GM21390 (cell line): ENCODE results near the gene DERL3.

Experiments
- ATAC-seq: cut with Tn5 transposase; IDR thresholded peaks from one replicate; pipeline ENCODE4 v1.9.1; 2021; ENCODE audit not compliant: unreplicated experiment

The DERL3 gene

DNA sequence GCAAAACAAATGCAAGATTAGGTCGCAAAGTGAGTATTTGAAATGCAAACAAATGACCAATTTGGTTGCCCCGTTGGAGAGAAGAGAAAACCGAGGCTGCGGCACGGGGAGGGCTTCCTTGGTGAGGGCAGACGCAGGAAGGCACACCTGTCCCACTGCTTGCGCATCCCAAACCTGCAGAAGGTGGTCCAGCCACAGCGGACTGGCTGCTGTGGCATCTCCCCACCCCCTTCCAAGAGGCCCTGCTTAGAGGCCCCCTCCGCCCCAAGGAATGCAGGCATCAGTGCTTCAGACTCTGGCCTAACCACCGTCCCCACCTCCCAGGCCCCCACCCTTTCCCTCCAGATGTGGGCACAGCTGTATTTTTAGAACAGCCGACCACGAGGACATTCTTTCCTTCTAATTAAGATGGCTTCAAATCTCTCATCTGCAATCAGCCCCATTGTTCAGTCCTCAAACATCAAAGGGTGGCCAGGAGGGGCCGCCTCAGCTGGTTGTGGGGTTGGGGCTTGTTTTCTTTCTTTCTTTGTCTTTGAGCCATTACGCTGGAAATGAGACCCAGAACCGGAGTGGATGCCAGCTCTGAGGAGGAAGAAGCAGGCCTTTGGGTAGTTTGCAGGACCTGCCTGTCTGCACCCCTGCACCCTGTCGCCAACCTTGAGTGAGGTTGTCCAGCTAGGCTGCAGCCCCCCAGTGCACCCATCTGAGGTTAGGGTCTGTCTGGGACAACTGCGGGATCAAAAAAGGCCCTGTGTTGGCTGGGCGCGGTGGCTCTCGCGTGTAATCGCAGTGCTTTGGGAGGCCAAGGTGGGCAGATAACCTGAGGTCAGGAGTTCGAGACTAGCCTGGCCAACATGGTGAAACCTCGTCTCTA, 9.4 kb upstream of the DERL3 start:
- no peak for ATAC-seq

DNA sequence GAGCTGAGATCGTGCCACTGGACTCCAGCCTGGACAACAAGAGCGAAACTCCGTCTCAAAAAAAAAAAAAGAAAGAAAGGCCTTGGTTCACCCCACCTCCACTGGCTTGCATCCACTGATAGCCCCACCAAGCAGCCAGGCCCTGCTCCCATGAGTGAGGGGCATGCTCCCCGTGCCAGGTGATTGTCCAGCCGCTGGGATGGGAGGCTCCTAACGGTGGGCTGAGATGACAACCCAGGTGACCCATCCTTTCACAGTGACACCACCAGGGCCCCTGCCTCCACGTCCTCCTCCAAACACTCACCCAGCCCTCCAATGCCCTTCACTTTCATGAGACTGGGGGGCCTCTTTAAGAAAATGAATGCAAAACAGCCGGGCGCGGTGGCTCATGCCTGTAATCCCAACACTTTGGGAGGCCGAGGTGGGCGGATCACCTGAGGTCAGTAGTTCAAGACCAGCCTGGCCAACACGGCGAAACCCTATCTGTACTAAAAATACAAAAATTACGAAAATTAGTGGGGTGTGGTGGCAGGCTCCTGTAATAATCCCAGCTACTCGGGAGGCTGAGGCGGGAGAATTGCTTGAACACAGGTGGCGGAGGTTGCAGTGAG, 8.6 kb upstream of the DERL3 start:
- no peak for ATAC-seq

DNA sequence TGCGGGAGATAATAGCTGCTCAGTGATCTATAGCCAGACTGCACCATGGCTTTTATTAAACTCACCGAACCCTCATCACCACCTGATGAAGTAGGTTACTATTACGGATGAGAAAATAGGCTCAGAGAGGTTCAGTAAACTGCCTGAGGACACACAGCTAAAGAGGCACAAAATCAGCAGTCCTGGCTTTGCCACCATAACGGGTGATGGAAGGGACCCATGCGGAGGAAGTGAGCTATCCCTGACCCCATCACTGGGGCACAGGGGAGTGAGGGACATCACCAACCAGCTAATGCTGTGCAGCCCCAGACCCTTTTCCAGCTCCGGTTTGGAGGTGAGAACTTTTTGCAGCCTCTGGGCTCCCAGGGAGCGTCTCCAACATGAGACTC, 7.3 kb upstream of the DERL3 start:
- no peak for ATAC-seq

DNA sequence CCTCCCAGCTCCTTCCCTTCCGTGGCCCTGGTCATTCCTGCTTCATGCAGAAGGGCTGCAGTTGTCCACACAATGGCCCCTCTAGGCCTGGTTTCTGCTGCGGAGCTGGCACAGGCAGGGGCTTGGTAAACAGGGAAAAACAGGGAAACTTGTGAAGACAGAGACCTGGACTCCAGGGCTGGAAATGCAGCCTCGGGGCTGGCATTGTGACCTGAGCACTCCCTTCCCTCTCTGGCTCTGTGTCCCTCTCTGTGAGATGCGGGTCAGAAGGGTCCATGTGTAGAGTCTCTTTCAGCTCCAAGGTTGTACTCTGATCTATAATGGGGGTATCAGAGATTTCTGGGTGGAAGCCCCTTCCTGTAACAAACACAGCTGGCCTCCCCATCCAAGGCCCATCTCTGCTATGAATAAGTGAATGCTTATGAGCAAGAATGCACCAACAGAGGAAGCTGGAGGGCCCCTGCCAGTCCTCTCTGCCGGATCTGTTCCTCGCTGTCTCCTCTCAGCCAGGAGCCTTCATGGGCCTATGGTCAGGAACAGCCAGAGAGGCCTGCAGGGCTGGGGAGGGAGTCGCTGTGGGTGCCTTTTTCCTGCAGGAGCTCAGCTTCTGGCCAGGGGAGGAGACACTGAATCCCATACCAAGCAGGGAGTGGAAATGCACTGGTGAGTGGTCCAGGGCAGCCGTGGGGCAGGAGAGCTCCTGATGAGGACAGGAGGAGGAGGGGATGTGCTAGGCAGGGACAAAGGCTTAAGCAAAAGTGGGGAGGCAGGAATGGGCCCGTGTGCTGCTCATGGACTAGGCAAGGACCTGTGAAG, 6.7 kb upstream of the DERL3 start:
- no peak for ATAC-seq

DNA sequence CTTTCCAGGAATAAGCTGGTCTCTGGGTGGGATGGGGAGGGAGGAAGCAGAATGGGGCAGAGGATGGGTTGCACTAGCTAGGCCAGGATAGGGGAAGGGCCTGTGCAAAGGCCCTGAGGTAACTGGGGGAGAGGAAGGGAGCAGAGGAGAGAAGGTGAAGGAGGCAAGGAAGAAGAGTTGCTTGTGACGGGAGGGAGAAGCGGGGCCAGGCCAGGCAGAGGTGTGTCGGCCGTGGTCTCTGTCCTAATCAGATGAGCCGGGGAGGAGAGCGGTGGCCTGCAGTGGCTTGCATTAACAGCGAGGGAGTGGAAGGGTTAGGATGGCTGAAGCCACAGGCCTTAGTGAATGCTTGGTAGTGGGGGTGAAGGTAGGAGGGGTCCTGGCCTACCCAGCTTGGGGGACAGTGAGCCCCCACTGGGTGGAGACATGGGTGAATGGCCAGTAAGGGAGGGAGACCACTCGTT, 6.0 kb upstream of the DERL3 start:
- ATAC-seq = no peak

- no peak for ATAC-seq
These were observed 3.8 kb upstream of the DERL3 start for GRCh38 chr22:23842599-23842998.

DNA sequence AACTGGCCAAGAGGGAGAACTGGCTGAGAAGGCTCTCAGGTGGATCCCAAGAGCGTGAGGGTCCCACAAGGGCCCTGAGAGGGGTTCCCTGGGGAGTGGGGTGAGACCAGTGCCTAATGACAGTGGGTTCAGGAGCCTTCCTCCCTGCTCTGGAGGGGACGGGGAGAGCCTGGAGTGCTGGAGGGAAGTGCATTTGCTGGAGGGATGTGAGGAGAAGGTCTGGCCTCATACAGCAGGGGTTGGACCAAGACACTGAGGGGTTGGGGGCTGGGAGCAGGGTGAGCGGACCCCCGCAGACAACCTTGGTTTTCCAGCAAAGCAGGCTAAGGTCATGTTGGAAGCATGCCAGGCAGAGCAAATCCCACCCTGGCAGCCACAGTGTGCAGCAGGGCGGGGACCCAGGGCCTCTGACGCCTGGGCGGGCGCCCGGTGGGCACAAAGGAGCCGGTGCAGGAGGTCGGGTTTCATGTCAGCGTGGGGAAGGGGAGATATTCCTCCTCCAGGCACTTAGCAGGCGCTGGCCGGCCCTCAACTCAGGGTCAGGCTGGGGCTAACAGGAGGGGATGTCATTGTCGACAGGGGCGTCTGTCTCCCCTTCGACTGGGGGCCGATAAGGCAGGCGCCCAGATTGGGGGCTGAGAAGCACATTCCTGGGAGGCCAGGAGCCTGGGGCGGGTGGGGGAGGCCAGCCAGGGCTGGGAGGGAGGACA, 3.1 kb upstream of the DERL3 start:
- ATAC-seq = no peak

- no peak for ATAC-seq
These were observed 2.5 kb upstream of the DERL3 start for GRCh38 chr22:23841292-23841691.

GRCh38 chr22:23840026-23840425, 1.2 kb upstream of the DERL3 start:
- ATAC-seq = no peak

GRCh38 chr22:23837911-23838680, 710 bp downstream of the DERL3 start:
- peak; percentile 4 for ATAC-seq

- no peak for ATAC-seq
These were observed 1.3 kb downstream of the DERL3 start for GRCh38 chr22:23837496-23837859.

GRCh38 chr22:23836692-23837495, 1.9 kb downstream of the DERL3 start:
- ATAC-seq = no peak

DNA sequence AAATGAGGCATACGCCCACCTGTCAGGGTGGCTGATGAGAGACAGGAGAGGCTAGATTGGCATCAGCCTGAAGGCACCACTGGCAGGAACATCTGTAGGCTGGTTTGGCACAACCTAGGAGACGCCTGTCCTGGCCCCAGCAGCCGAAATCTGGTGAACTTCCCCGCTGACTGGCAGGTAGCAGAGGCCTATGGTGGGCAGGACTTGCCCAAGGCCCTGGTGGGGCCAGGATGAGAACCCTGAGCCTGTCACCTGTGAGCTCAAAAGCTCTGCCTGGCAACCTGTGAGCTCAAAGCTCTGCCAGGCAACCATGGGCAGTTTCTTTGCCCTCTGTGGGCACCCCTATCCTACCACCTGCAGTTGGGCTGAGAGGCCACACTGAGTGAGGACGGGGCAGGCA, 2.5 kb downstream of the DERL3 start:
- ATAC-seq = no peak

GRCh38 chr22:23835484-23836144, 3.2 kb downstream of the DERL3 start:
- ATAC-seq = no peak

DNA sequence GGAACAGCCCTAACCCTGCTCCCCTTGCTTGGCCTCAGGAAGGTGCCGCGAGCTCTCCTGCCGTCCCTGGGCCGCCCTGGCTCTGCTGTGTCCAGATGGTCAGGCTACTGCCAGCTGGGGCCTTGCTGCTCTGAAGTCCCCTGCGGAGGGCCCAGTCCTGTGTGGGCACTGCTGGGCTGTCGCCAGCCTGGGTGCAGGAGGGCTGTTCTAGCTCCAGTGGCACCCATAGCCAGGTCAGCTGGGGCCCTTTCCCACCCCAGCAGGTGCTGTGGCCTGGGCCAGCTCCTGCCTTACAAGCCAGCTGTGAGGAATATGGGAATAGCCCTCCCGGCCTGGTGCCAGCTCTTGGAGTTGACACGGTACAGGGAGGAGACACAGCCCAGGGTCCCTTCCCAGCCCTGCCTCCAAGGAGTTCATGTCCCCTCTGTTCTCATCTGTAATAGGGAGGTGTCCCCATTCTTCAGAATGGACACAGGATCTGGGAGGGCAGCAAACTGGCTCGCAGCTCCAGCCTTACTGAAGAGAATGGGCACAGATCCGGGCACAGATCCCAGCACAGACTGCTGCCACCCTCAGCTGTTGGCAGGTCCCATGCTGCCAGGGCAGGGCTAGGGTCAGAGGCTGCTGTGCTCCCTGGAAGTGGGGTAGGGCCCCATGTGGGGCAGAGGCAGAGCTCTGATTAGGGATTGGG, 3.9 kb downstream of the DERL3 start:
- ATAC-seq = no peak

- ATAC-seq = no peak
These were observed 4.4 kb downstream of the DERL3 start for GRCh38 chr22:23834406-23834792.

DNA sequence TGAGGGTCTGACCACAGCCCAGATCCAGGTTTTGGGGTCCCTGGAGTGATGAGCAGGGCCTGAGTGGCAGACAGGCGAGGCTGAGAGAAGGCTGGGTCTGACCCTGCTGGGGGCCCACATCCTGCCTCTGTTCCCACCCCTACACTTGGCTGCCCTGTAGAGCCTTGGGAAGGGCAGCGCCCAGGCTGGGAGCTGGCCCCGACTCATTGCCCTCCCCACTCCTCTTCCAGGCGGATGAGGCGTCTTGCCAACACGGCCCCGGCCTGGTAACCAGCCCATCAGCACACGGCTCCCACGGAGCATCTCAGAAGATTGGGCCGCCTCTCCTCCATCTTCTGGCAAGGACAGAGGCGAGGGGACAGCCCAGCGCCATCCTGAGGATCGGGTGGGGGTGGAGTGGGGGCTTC, 4.9 kb downstream of the DERL3 start:
- ATAC-seq = no peak

- ATAC-seq = no peak
These were observed 5.6 kb downstream of the DERL3 start for GRCh38 chr22:23833017-23833751.
